Stimulated activated CD4-positive, alpha-beta T cell treated with anti-CD3 and anti-CD28 coated beads, Interleukin-12 subunit alpha, Interleukin-12 subunit beta, amount 100 ng/mL, for 24 hours (primary cell): ENCODE results near the gene TRIO.
"Not testable (repeated sequence)": the region's sequence is repeated elsewhere in the genome, so short reads cannot be mapped to it uniquely, and the experiment has no call there.

ENCODE experiments used
- DNase-seq, 2 experiments: peaks; one replicate each; pipeline ENCODE4 v3.0.0-alpha.2; 2020; ENCODE audit warnings: low read depth in 2 of 2

The TRIO gene

GRCh38 chr5:14186059-14186830 is 43.1 kb downstream of the TRIO start:
- DNase-seq, result no peak

GRCh38 chr5:14187157-14187556 is 44.0 kb downstream of the TRIO start:
- no peak for DNase-seq

GRCh38 chr5:14187660-14188059 is 44.5 kb downstream of the TRIO start:
- no peak for DNase-seq

GRCh38 chr5:14188778-14189177 is 45.6 kb downstream of the TRIO start:
- DNase-seq, result no peak

GRCh38 chr5:14189680-14190079 is 46.5 kb downstream of the TRIO start:
- no peak for DNase-seq

GRCh38 chr5:14190194-14191164 is 47.3 kb downstream of the TRIO start:
- DNase-seq, result no peak

GRCh38 chr5:14191325-14191724 is 48.2 kb downstream of the TRIO start:
- no peak for DNase-seq

GRCh38 chr5:14193496-14193895 is 50.4 kb downstream of the TRIO start:
- DNase-seq, result no peak

GRCh38 chr5:14195588-14195987 is 52.4 kb downstream of the TRIO start:
- no peak for DNase-seq

- DNase-seq, result no peak
Observed at GRCh38 chr5:14197056-14197455, 53.9 kb downstream of the TRIO start.

- DNase-seq, result no peak
Observed at GRCh38 chr5:14199902-14200301, 56.8 kb downstream of the TRIO start.

- DNase-seq, result no peak
Observed at GRCh38 chr5:14200312-14200990, 57.3 kb downstream of the TRIO start.

- no peak for DNase-seq
Observed at GRCh38 chr5:14201325-14202045, 58.3 kb downstream of the TRIO start.

- no peak for DNase-seq
Observed at GRCh38 chr5:14202462-14202861, 59.3 kb downstream of the TRIO start.

- no peak for DNase-seq
Observed at GRCh38 chr5:14204011-14204670, 61.0 kb downstream of the TRIO start.

GRCh38 chr5:14204785-14205321 is 61.7 kb downstream of the TRIO start:
- DNase-seq, result no peak

- no peak for DNase-seq
Observed at GRCh38 chr5:14206028-14206725, 63.0 kb downstream of the TRIO start.

GRCh38 chr5:14207428-14207827 is 64.3 kb downstream of the TRIO start:
- not testable (repeated sequence) for DNase-seq

- no peak for DNase-seq
Observed at GRCh38 chr5:14208071-14209021, 65.2 kb downstream of the TRIO start.
